Endodermal cell (in vitro differentiated cells): ENCODE data around the gene GRIK3. TPM values are rescaled to one million over a fixed set of nuclear protein-coding genes. Genes with fewer than 3 reads are reported as not detected.
A peak's percentile ranks its signal among the peaks of the same experiment; 100 is the strongest.

ENCODE experiments used
- DNase-seq: peaks from one replicate; pipeline ENCODE4 v3.0.0-alpha.2; 2017
- H3K27ac ChIP-seq: 2 replicates; pipeline ENCODE4 v1.5.1; 2013; ENCODE audit warnings: mild to moderate bottlenecking, low read depth, low read length, moderate library complexity
- H3K27me3 ChIP-seq: 2 replicates; pipeline ENCODE4 v1.6.1; 2013; ENCODE audit warnings: mild to moderate bottlenecking, low read length, moderate library complexity; ENCODE audit not compliant: insufficient read depth, control insufficient read depth, poor library complexity, severe bottlenecking
- H3K36me3 ChIP-seq: 2 replicates; pipeline ENCODE4 v1.7.0; 2013; ENCODE audit warnings: mild to moderate bottlenecking, low read length, moderate library complexity; ENCODE audit not compliant: control insufficient read depth, insufficient read depth
- H3K4me1 ChIP-seq: one replicate; pipeline ENCODE4 v1.7.0; 2013; ENCODE audit warnings: low read length; ENCODE audit not compliant: control insufficient read depth, insufficient read depth
- H3K4me3 ChIP-seq: 2 replicates; pipeline ENCODE4 v1.5.1; 2013; ENCODE audit warnings: mild to moderate bottlenecking, low read length, moderate library complexity
- H3K9ac ChIP-seq: 2 replicates; pipeline ENCODE4 v1.6.1; 2013; ENCODE audit warnings: mild to moderate bottlenecking, low read length, moderate library complexity; ENCODE audit not compliant: poor library complexity, severe bottlenecking; ENCODE audit errors: extremely low read depth
- H3K9me3 ChIP-seq: 2 replicates; pipeline ENCODE4 v1.6.1; 2013; ENCODE audit warnings: mild to moderate bottlenecking, low read length, moderate library complexity; ENCODE audit not compliant: control insufficient read depth
- H3K27ac Mint-ChIP-seq: 2 replicates; pipeline ENCODE4 v1.8.0; 2020; ENCODE audit warnings: mixed read lengths
- H3K27me3 Mint-ChIP-seq: 2 replicates; pipeline ENCODE4 v1.8.0; 2021; ENCODE audit warnings: mild to moderate bottlenecking, mixed read lengths; ENCODE audit not compliant: insufficient read depth
- H3K36me3 Mint-ChIP-seq: 2 replicates; pipeline ENCODE4 v1.8.0; 2020; ENCODE audit warnings: low read depth, mixed read lengths
- H3K4me1 Mint-ChIP-seq: 2 replicates; pipeline ENCODE4 v1.8.0; 2020; ENCODE audit warnings: mixed read lengths
- H3K4me3 Mint-ChIP-seq: 2 replicates; pipeline ENCODE4 v1.8.0; 2020; ENCODE audit warnings: mild to moderate bottlenecking, moderate library complexity, mixed read lengths
- H3K9me3 Mint-ChIP-seq: 2 replicates; pipeline ENCODE4 v1.8.0; 2020; ENCODE audit warnings: mild to moderate bottlenecking, mixed read lengths
- WGBS, 2 experiments: methylation state at CpG; one replicate each; pipeline versions ENCODE4 v1.1.5 to v1.1.7; 2013; ENCODE audit warnings: missing lambda C conversion rate in 2 of 2, mixed read lengths in 1 of 2; ENCODE audit not compliant: insufficient coverage in 1 of 2, insufficient read length in 1 of 2; 5-methylcytosine and 5-hydroxymethylcytosine counted together
- total RNA-seq, 2 donors: library from RNA; stranded (reverse); fragmentation: NEBNext Ultra II Directional in 1 of 2; extraction: Animal tissue kit (Norgen Biotek cat#: 25700) in 1 of 2; gene quantifications; 2 replicates in 1 of 2; 3 replicates in 1 of 2; pipeline ENCODE4 v1.2.1, GENCODE V29; 2021
- TF ChIP-seq, protein P1 (sequence below): fragments of 200-600 bp; sonication (generic); conservative IDR thresholded peaks from 2 replicates; pipeline ENCODE4 v1.5.0; 2021; ENCODE audit warnings: antibody characterized with exemption, mild to moderate bottlenecking

GRIK3 gene
- total RNA-seq, 2 donors from 2014 or later, result 13.4 to 32.4 TPM

DNA sequence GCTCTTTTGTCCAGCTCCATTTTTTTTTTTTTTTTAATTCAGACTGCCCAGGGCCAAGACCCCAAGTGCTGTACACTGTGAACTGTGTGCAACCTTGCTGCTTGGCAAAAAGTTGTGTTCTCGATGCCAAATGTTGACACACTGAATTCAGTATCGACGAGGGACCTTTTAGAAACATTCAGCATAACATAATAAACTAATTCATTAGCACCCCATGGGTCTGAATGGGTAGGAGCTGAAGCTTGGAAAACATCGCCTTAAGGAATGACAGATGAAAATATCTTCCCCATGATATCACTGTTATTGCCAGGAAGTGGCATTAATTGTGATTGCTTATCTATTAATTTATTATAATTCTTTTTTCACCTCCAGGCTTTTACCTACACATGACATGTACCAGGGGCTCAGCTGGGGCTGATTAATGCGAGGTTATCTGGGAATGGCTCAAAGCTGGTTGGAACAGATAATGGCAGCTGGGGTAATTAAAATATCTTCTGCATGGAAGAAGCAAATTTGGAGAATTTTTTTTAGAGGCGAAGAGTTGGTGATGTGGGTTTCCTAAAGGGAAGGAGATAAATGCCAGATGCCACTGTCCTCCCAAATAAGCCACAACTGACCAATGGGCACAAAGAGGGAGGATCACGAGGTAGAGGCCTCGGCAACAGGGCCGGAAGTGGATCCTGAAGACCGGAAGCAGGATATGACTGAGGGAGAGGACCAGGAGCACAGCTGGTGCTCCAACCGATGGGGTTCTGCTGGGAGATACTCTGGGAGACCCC lies 169.3 kb downstream of the GRIK3 start:
- Histone ChIP-seq H3K36me3 (no peaks in the 10 kb centered on the region), H3K4me3 (no peak overlapping the region), H3K9me3 (no peaks in the 10 kb centered on the region), H3K27ac (peak overlapping the region; percentile 50), H3K27me3 (no peaks in the 10 kb centered on the region), H3K4me1 (peaks cover 9% of the 10 kb centered on the region), H3K9ac (no peak overlapping the region)
- peaks cover 1% of the 10 kb centered on the region for H3K27me3 Mint-ChIP-seq
- peaks cover 17% of the 10 kb centered on the region for H3K4me1 Mint-ChIP-seq
- H3K9me3 Mint-ChIP-seq, result no peaks in the 10 kb centered on the region
- TF ChIP-seq, protein P1, sequence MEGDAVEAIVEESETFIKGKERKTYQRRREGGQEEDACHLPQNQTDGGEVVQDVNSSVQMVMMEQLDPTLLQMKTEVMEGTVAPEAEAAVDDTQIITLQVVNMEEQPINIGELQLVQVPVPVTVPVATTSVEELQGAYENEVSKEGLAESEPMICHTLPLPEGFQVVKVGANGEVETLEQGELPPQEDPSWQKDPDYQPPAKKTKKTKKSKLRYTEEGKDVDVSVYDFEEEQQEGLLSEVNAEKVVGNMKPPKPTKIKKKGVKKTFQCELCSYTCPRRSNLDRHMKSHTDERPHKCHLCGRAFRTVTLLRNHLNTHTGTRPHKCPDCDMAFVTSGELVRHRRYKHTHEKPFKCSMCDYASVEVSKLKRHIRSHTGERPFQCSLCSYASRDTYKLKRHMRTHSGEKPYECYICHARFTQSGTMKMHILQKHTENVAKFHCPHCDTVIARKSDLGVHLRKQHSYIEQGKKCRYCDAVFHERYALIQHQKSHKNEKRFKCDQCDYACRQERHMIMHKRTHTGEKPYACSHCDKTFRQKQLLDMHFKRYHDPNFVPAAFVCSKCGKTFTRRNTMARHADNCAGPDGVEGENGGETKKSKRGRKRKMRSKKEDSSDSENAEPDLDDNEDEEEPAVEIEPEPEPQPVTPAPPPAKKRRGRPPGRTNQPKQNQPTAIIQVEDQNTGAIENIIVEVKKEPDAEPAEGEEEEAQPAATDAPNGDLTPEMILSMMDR, result no peak
- 94 to 98% methylated on average over 4 to 11 of the region's 11 CpGs for WGBS, 2 experiments
- no peak for DNase-seq
- H3K36me3 Mint-ChIP-seq, result no peaks in the 10 kb centered on the region
- H3K4me3 Mint-ChIP-seq, result no peak overlapping the region
- H3K27ac Mint-ChIP-seq, result no peak overlapping the region

DNA sequence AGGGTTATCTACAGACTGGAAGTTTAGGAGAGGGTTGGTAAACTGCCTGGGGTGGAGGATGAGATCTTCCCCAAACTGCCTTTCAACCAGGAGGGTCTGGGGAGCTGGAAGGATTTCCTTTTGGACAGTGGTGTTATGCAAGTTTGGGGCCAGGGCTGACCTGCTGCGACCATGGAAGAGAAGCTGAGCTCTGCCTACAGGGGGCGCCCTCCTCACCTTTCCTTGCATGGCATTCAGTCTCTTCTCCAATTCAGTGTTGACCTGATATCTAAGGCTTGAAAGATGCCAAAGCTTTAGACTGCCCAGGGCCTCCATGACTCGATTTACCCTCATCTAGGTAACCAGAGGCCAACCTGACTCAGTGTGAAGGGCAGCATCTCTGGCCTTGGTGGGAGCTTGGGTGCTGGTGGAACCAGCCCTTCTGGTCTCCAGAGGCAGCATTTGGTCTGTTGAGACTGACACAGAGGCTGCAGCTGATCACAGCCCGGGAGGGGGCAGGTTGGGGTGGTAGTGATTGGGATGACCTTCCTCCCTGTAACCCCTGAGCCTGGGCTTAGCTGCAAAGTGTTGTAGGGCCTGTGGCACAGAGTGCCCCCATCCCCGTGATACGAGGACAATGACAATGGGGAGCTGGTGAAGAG lies 170.0 kb downstream of the GRIK3 start:
- no peaks in the 10 kb centered on the region for H3K9me3 ChIP-seq
- H3K27ac ChIP-seq, result peak overlapping the region; percentile 50
- no peak overlapping the region for H3K4me3 ChIP-seq
- 65 to 69% methylated on average over 5 to 6 of the region's 6 CpGs for WGBS, 2 experiments
- no peaks in the 10 kb centered on the region for H3K36me3 ChIP-seq
- no peaks in the 10 kb centered on the region for H3K27me3 ChIP-seq
- peaks cover 9% of the 10 kb centered on the region for H3K4me1 ChIP-seq
- Mint-ChIP-seq H3K27me3 (peaks cover 1% of the 10 kb centered on the region), H3K9me3 (no peaks in the 10 kb centered on the region), H3K4me1 (peaks cover 18% of the 10 kb centered on the region), H3K36me3 (no peaks in the 10 kb centered on the region), H3K4me3 (no peak overlapping the region), H3K27ac (no peak overlapping the region)
- TF ChIP-seq, protein P1, result peak; percentile 91
- DNase-seq, result peak; percentile 89
- H3K9ac ChIP-seq, result no peak overlapping the region

DNA sequence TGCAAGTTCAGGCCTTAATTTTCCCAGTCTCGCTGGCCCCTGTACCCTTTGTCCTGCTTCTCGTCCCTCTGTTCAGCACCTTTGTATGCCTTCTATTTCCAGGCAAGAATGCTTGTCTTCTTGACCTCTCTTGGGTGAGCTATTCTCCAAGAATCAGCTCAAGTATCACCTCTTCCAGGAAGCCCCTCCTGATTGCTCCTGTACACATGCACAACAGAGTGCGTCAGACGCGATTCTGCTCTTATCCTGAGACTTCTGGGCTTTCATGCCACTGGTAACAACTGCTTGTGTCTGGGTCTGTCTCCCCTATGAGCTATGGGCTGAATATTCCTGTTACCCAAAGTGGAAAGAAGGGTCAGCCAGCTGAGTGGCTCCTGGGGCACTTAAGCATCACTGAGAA lies 170.8 kb downstream of the GRIK3 start:
- H3K27ac Mint-ChIP-seq, result no peak overlapping the region
- H3K27me3 Mint-ChIP-seq, result peaks cover 1% of the 10 kb centered on the region
- Histone ChIP-seq H3K4me3 (no peak overlapping the region), H3K4me1 (peaks cover 9% of the 10 kb centered on the region), H3K9ac (no peak overlapping the region), H3K9me3 (no peaks in the 10 kb centered on the region), H3K36me3 (no peaks in the 10 kb centered on the region), H3K27me3 (no peaks in the 10 kb centered on the region), H3K27ac (no peak overlapping the region)
- TF ChIP-seq, protein P1, result no peak
- no peaks in the 10 kb centered on the region for H3K9me3 Mint-ChIP-seq
- H3K4me1 Mint-ChIP-seq, result peaks cover 18% of the 10 kb centered on the region
- no peak for DNase-seq
- no peak overlapping the region for H3K4me3 Mint-ChIP-seq
- no peaks in the 10 kb centered on the region for H3K36me3 Mint-ChIP-seq
- WGBS, 2 experiments, result 95 to 97% methylated on average over 5 of the region's 5 CpGs
